Dermis microvascular lymphatic vessel endothelial cell (primary cell): ENCODE measurements around the gene RND2. TPM values are rescaled to one million over a fixed set of nuclear protein-coding genes. Genes with fewer than 3 reads are reported as not detected.
"Not testable (repeated sequence)": the region's sequence is repeated elsewhere in the genome, so short reads cannot be mapped to it uniquely, and the experiment has no call there.

Experiments used
- DNase-seq, 2 donors: peaks; one replicate each; pipeline versions ENCODE4 v3.0.0 to v3.0.0-alpha.2; 2010; ENCODE audit warnings: low read depth in 2 of 2
- total RNA-seq: library from RNA; depleted of rRNA; stranded (reverse); fragments of >200 nt; gene quantifications from 2 replicates; pipeline ENCODE4 v1.2.1, GENCODE V29; 2014

The RND2 gene
- 0.13 and 0.25 TPM in 2 replicates for total RNA-seq

GRCh38 chr17:43024407-43025289 is at the start of gene RND2:
Gene RND2, plus strand, starts transcription at chr17:43025231. Its CDS starts 117 bp downstream, at chr17:43025348.
- peak; percentile 91 to 95 for DNase-seq

GRCh38 chr17:42975265-42975664 is 49.8 kb upstream of the RND2 start:
- DNase-seq, result no peak

- DNase-seq, result not testable (repeated sequence)
Observed at GRCh38 chr17:42975701-42976100, 49.3 kb upstream of the RND2 start.

- DNase-seq, result peak in 1 of 2 donors; percentile 45
Observed at GRCh38 chr17:42979511-42980273, 45.3 kb upstream of the RND2 start, which contains the start of gene PTGES3L. Gene PTGES3L, minus strand, starts transcription at chr17:42980080. Its CDS starts 27 bp downstream, at chr17:42980053.

- DNase-seq, result peak; percentile 60 to 84
Observed at GRCh38 chr17:42980274-42980765, 44.7 kb upstream of the RND2 start, which contains the start of gene RUNDC1. Gene RUNDC1, plus strand, starts transcription at chr17:42980565. Its CDS starts 12 bp downstream, at chr17:42980577.

GRCh38 chr17:42980766-42981397 is 44.1 kb upstream of the RND2 start:
- DNase-seq, result peak in 1 of 2 donors; percentile 66

- no peak for DNase-seq
Observed at GRCh38 chr17:42982266-42982665, 42.8 kb upstream of the RND2 start.

GRCh38 chr17:42985225-42985624 is 39.8 kb upstream of the RND2 start:
- peak in 1 of 2 donors; percentile 21 for DNase-seq

- no peak for DNase-seq
Observed at GRCh38 chr17:42989141-42989540, 35.9 kb upstream of the RND2 start.

- no peak for DNase-seq
Observed at GRCh38 chr17:42989726-42990652, 35.0 kb upstream of the RND2 start.

- DNase-seq, result no peak
Observed at GRCh38 chr17:42991471-42991870, 33.6 kb upstream of the RND2 start.

- DNase-seq, result no peak
Observed at GRCh38 chr17:42992872-42993271, 32.2 kb upstream of the RND2 start.

GRCh38 chr17:42993913-42994312 is 31.1 kb upstream of the RND2 start:
- not testable (repeated sequence) for DNase-seq

- no peak for DNase-seq
Observed at GRCh38 chr17:42997390-42997983, 27.5 kb upstream of the RND2 start.

- DNase-seq, result peak; percentile 100
Observed at GRCh38 chr17:42997984-42998938, 26.8 kb upstream of the RND2 start, which contains the start of gene RPL27. Gene RPL27, plus strand, starts transcription at chr17:42998419. Its CDS starts 332 bp downstream, at chr17:42998751.

- DNase-seq, result no peak
Observed at GRCh38 chr17:42999003-42999525, 26.0 kb upstream of the RND2 start.

GRCh38 chr17:43000894-43001293 is 24.1 kb upstream of the RND2 start:
- DNase-seq, result not testable (repeated sequence)

- no peak for DNase-seq
Observed at GRCh38 chr17:43003542-43004172, 21.4 kb upstream of the RND2 start.
